ENCODE data around the gene GMPPA. TPM values are rescaled to one million over a fixed set of nuclear protein-coding genes. Genes with fewer than 3 reads are reported as not detected.

Gene GMPPA
- 69.7 and 93.9 TPM in 2 replicates for total RNA-seq

GRCh38 chr2:219498280-219499057, at the start of gene GMPPA:
GMPPA (plus strand) TSS chr2:219498891; CDS start chr2:219499976, 1,085 bp downstream.

GRCh38 chr2:219514196-219514761, 15.6 kb downstream of the GMPPA start, which contains the start of gene ASIC4:
ASIC4 (plus strand) TSS chr2:219514482; CDS start chr2:219514725, 243 bp downstream.

GRCh38 chr2:219543596-219544358, 45.1 kb downstream of the GMPPA start, which contains the start of the genes CHPF and TMEM198:
CHPF (minus strand) TSS chr2:219543809; CDS start chr2:219543538, 271 bp downstream.
TMEM198 (plus strand) TSS chr2:219544028; CDS start chr2:219544728, 700 bp downstream.

Other genes starting within 250 kb of the GMPPA start
- not detected in 2 replicates for gene TUBA4B, start 245.6 kb upstream of the GMPPA start, total RNA-seq
- 16.4 and 39.2 TPM in 2 replicates for gene TUBA4A, start 245.0 kb upstream of the GMPPA start, total RNA-seq
- 32.9 and 35.3 TPM in 2 replicates for gene DNAJB2, start 219.5 kb upstream of the GMPPA start, total RNA-seq
- gene PTPRN, start 189.5 kb upstream of the GMPPA start, total RNA-seq = 0.36 and 1.9 TPM in 2 replicates
- not detected in 2 replicates for gene RESP18, start 166.1 kb upstream of the GMPPA start, total RNA-seq
- 78.3 and 89.3 TPM in 2 replicates for gene DNPEP, start 111.0 kb upstream of the GMPPA start, total RNA-seq
- 0.32 TPM in 1 of 2 replicates, not detected in the other for gene DES, start 80.5 kb upstream of the GMPPA start, total RNA-seq
- gene SPEG, start 64.0 kb upstream of the GMPPA start, total RNA-seq = 5.2 and 6.8 TPM in 2 replicates
- gene ASIC4, start 15.6 kb downstream of the GMPPA start, total RNA-seq = not detected in 2 replicates
- gene CHPF, start 44.9 kb downstream of the GMPPA start, total RNA-seq = 192 and 214 TPM in 2 replicates
- 5.4 and 5.8 TPM in 2 replicates for gene TMEM198, start 45.1 kb downstream of the GMPPA start, total RNA-seq
- gene OBSL1, start 72.6 kb downstream of the GMPPA start, total RNA-seq = 63.2 and 64.8 TPM in 2 replicates
- gene INHA, start 73.4 kb downstream of the GMPPA start, total RNA-seq = not detected in 2 replicates
- 11.3 and 14.6 TPM in 2 replicates for gene STK11IP, start 99.0 kb downstream of the GMPPA start, total RNA-seq
- 6.2 and 6.3 TPM in 2 replicates for gene SLC4A3, start 128.7 kb downstream of the GMPPA start, total RNA-seq

Data from cardiac atrium fibroblast (primary cell).